Astrocyte (in vitro differentiated cells and primary cell): ENCODE measurements around the gene C19orf44. TPM values are rescaled to one million over a fixed set of nuclear protein-coding genes. Genes with fewer than 3 reads are reported as not detected.

Experiments
- DNase-seq: peaks from one replicate; pipeline ENCODE4 v3.0.0-alpha.2; 2010; ENCODE audit warnings: low read depth
- FAIRE-seq: peaks from 2 replicates; lab custom pipeline; 2011; peaks lifted over from hg19 to GRCh38; lab: Jason Lieb, UNC
- H2AFZ ChIP-seq: 2 replicates; pipeline ENCODE4 v1.6.0; 2012; ENCODE audit warnings: low read depth, low read length, inconsistent platforms
- H3K27ac ChIP-seq: 2 replicates; pipeline ENCODE4 v1.5.1; 2011; ENCODE audit warnings: low read depth, low read length, inconsistent platforms
- H3K27me3 ChIP-seq: 2 replicates; pipeline ENCODE4 v1.6.0; 2011; ENCODE audit warnings: low read length, inconsistent platforms; ENCODE audit not compliant: insufficient read depth
- H3K36me3 ChIP-seq: 2 replicates; pipeline ENCODE4 v1.5.1; 2011; ENCODE audit warnings: low read length, inconsistent platforms; ENCODE audit not compliant: insufficient read depth
- H3K4me1 ChIP-seq: 2 replicates; pipeline ENCODE4 v1.5.1; 2011; ENCODE audit warnings: low read length, inconsistent platforms; ENCODE audit not compliant: insufficient read depth
- H3K4me2 ChIP-seq: 2 replicates; pipeline ENCODE4 v1.6.0; 2012; ENCODE audit warnings: low read length, inconsistent platforms
- H3K4me3 ChIP-seq: 2 replicates; pipeline ENCODE4 v1.5.1; 2011; ENCODE audit warnings: low read depth, mild to moderate bottlenecking, low read length, inconsistent platforms; ENCODE audit not compliant: insufficient read depth
- H3K79me2 ChIP-seq: 2 replicates; pipeline ENCODE4 v1.6.0; 2012; ENCODE audit warnings: mild to moderate bottlenecking, low read length, inconsistent platforms; ENCODE audit not compliant: insufficient read depth
- H3K9ac ChIP-seq: 2 replicates; pipeline ENCODE4 v1.6.0; 2012; ENCODE audit warnings: mild to moderate bottlenecking, low read length, inconsistent platforms
- H3K9me3 ChIP-seq: 2 replicates; pipeline ENCODE4 v1.5.1; 2012; ENCODE audit warnings: low read depth, mild to moderate bottlenecking, low read length, inconsistent platforms; ENCODE audit not compliant: insufficient read depth
- H4K20me1 ChIP-seq: 2 replicates; pipeline ENCODE4 v1.6.0; 2012; ENCODE audit warnings: low read length, inconsistent platforms; ENCODE audit not compliant: insufficient read depth
- H3K27ac Mint-ChIP-seq: one replicate; pipeline ENCODE4 v1.8.0; 2021; ENCODE audit warnings: mild to moderate bottlenecking, mixed read lengths; ENCODE audit not compliant: unreplicated experiment
- H3K27me3 Mint-ChIP-seq: one replicate; pipeline ENCODE4 v1.8.0; 2021; ENCODE audit warnings: low read depth, mixed read lengths; ENCODE audit not compliant: unreplicated experiment
- H3K36me3 Mint-ChIP-seq: one replicate; pipeline ENCODE4 v1.8.0; 2021; ENCODE audit warnings: low read depth, mixed read lengths; ENCODE audit not compliant: unreplicated experiment
- H3K4me1 Mint-ChIP-seq: one replicate; pipeline ENCODE4 v1.8.0; 2021; ENCODE audit warnings: low read depth, mixed read lengths; ENCODE audit not compliant: unreplicated experiment
- H3K4me3 Mint-ChIP-seq: one replicate; pipeline ENCODE4 v1.8.0; 2021; ENCODE audit warnings: mild to moderate bottlenecking, moderate library complexity, mixed read lengths; ENCODE audit not compliant: unreplicated experiment
- H3K9me3 Mint-ChIP-seq: one replicate; pipeline ENCODE4 v1.8.0; 2021; ENCODE audit warnings: mild to moderate bottlenecking, mixed read lengths; ENCODE audit not compliant: unreplicated experiment
- CTCF ChIP-seq: IDR thresholded peaks from 2 replicates; pipeline ENCODE4 v1.5.1; 2011; ENCODE audit warnings: low read depth, mild to moderate bottlenecking, inconsistent platforms, low read length, moderate library complexity; ENCODE audit not compliant: insufficient read depth
- EZH2 ChIP-seq: IDR thresholded peaks from 2 replicates; pipeline ENCODE4 v1.6.1; 2012; ENCODE audit warnings: mild to moderate bottlenecking, low read length, inconsistent platforms; ENCODE audit not compliant: insufficient read depth
- total RNA-seq: library from RNA; stranded (reverse); gene quantifications from 2 replicates; pipeline ENCODE4 v1.2.1, GENCODE V29; 2021

C19orf44 gene
- total RNA-seq, 1 donor from 2014 or later, result 5.0 TPM

- Mint-ChIP-seq H3K4me3 (no peak overlapping the region), H3K4me1 (peaks cover 9% of the 10 kb centered on the region), H3K9me3 (no peaks in the 10 kb centered on the region), H3K36me3 (peaks cover 18% of the 10 kb centered on the region), H3K27me3 (no peaks in the 10 kb centered on the region), H3K27ac (no peak overlapping the region)
- no peak overlapping the region for H3K4me3 ChIP-seq
- FAIRE-seq, result no peak
- DNase-seq, result no peak
- H3K4me1 ChIP-seq, result no peaks in the 10 kb centered on the region
- H3K27ac ChIP-seq, result no peak overlapping the region
- H3K9me3 ChIP-seq, result no peaks in the 10 kb centered on the region
- H4K20me1 ChIP-seq, result peaks cover 53% of the 10 kb centered on the region
- H2AFZ ChIP-seq, result no peak overlapping the region
- no peak overlapping the region for H3K9ac ChIP-seq
- H3K79me2 ChIP-seq, result peaks cover 18% of the 10 kb centered on the region
- no peak for TF ChIP-seq CTCF
- H3K36me3 ChIP-seq, result peaks cover 53% of the 10 kb centered on the region
- H3K4me2 ChIP-seq, result no peak overlapping the region
- no peaks in the 10 kb centered on the region for H3K27me3 ChIP-seq
Measured at GRCh38 chr19:16562608-16563025, 66.4 kb downstream of the C19orf44 start.

GRCh38 chr19:16564842-16565241 is 68.6 kb downstream of the C19orf44 start:
- Histone ChIP-seq H3K4me1 (peaks cover 5% of the 10 kb centered on the region), H3K9me3 (no peaks in the 10 kb centered on the region), H3K4me3 (no peak overlapping the region), H3K9ac (no peak overlapping the region), H2AFZ (no peak overlapping the region), H3K79me2 (peaks cover 37% of the 10 kb centered on the region), H3K27me3 (no peaks in the 10 kb centered on the region), H3K4me2 (no peak overlapping the region), H4K20me1 (peaks cover 63% of the 10 kb centered on the region), H3K27ac (no peak overlapping the region), H3K36me3 (peaks cover 45% of the 10 kb centered on the region)
- Mint-ChIP-seq H3K4me3 (no peak overlapping the region), H3K27ac (no peak overlapping the region), H3K36me3 (peaks cover 18% of the 10 kb centered on the region), H3K9me3 (no peaks in the 10 kb centered on the region), H3K4me1 (peaks cover 18% of the 10 kb centered on the region), H3K27me3 (no peaks in the 10 kb centered on the region)
- no peak for TF ChIP-seq EZH2
- TF ChIP-seq CTCF, result no peak
- no peak for DNase-seq
- no peak for FAIRE-seq

GRCh38 chr19:16566161-16566560 is 70.0 kb downstream of the C19orf44 start:
- H3K4me1 Mint-ChIP-seq, result peaks cover 16% of the 10 kb centered on the region
- no peaks in the 10 kb centered on the region for H3K9me3 Mint-ChIP-seq
- H2AFZ ChIP-seq, result no peak overlapping the region
- no peak overlapping the region for H3K4me2 ChIP-seq
- H3K9me3 ChIP-seq, result no peaks in the 10 kb centered on the region
- H3K36me3 ChIP-seq, result peaks cover 42% of the 10 kb centered on the region
- H3K27me3 ChIP-seq, result no peaks in the 10 kb centered on the region
- H3K27ac Mint-ChIP-seq, result peak overlapping the region; percentile 23
- peaks cover 66% of the 10 kb centered on the region for H4K20me1 ChIP-seq
- no peak overlapping the region for H3K27ac ChIP-seq
- H3K4me1 ChIP-seq, result peaks cover 8% of the 10 kb centered on the region
- H3K79me2 ChIP-seq, result peaks cover 50% of the 10 kb centered on the region
- no peaks in the 10 kb centered on the region for H3K27me3 Mint-ChIP-seq
- DNase-seq, result no peak
- H3K4me3 Mint-ChIP-seq, result no peak overlapping the region
- no peak overlapping the region for H3K9ac ChIP-seq
- TF ChIP-seq CTCF (no peak), EZH2 (no peak)
- no peak for FAIRE-seq
- H3K4me3 ChIP-seq, result no peak overlapping the region
- peaks cover 15% of the 10 kb centered on the region for H3K36me3 Mint-ChIP-seq
